ENCODE results near the gene TFF2.

TFF2 gene

GRCh38 chr21:42317826-42318746 lies 32.7 kb downstream of the TFF2 start:
- DNase-seq, result no peak

GRCh38 chr21:42317341-42317741 lies 33.5 kb downstream of the TFF2 start:
- DNase-seq, result peak; percentile 85

- no peak for DNase-seq
Observed at GRCh38 chr21:42316891-42317290, 33.9 kb downstream of the TFF2 start.

- peak; percentile 93 for DNase-seq
Observed at GRCh38 chr21:42315296-42315891, 35.4 kb downstream of the TFF2 start, which contains the start of gene TFF3. Gene TFF3 (minus strand): TSS chr21:42315409. CDS start chr21:42315374, 35 bp downstream.

GRCh38 chr21:42314616-42315295 lies 36.0 kb downstream of the TFF2 start:
- no peak for DNase-seq

GRCh38 chr21:42313501-42313969 lies 37.3 kb downstream of the TFF2 start:
- DNase-seq, result peak; percentile 79

GRCh38 chr21:42312626-42313104 lies 38.1 kb downstream of the TFF2 start:
- DNase-seq, result no peak

GRCh38 chr21:42311816-42312625 lies 38.8 kb downstream of the TFF2 start:
- no peak for DNase-seq

- no peak for DNase-seq
Observed at GRCh38 chr21:42311160-42311559, 39.6 kb downstream of the TFF2 start.

GRCh38 chr21:42310411-42311001 lies 40.3 kb downstream of the TFF2 start:
- DNase-seq, result no peak

- peak; percentile 52 for DNase-seq
Observed at GRCh38 chr21:42309753-42310213, 41.0 kb downstream of the TFF2 start.

- no peak for DNase-seq
Observed at GRCh38 chr21:42308914-42309752, 41.7 kb downstream of the TFF2 start.

GRCh38 chr21:42308161-42308913 lies 42.5 kb downstream of the TFF2 start:
- no peak for DNase-seq

- DNase-seq, result no peak
Observed at GRCh38 chr21:42307106-42307505, 43.7 kb downstream of the TFF2 start.

- DNase-seq, result no peak
Observed at GRCh38 chr21:42306366-42307035, 44.3 kb downstream of the TFF2 start.

GRCh38 chr21:42305707-42306147 lies 45.1 kb downstream of the TFF2 start:
- no peak for DNase-seq

GRCh38 chr21:42304556-42305454 lies 46.0 kb downstream of the TFF2 start:
- DNase-seq, result no peak

- no peak for DNase-seq
Observed at GRCh38 chr21:42303443-42303842, 47.4 kb downstream of the TFF2 start.
